CD4-positive, alpha-beta T cell treated with Interleukin-17A for 1 hour (primary cell): ENCODE data around the gene FHIT.
A peak's percentile ranks its signal among the peaks of the same experiment; 100 is the strongest.

Experiments
- DNase-seq: peaks from one replicate; pipeline ENCODE4 v3.0.0-alpha.2; 2020

FHIT gene

DNA sequence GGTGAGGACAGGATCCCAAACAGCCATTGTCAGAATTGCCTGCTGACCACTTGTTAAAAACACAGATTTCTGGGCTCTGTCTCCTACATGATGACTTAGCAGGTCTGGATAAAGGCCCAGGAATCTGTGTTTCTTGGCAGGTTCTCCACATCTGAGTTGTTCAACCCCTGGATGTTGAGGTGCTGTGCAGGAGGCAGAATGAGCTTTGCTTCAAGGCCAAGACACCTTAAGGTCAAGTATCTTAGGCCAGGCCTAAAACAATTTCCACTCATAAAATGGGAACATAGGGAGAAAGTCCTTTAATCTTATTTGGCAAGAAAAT lies 1522.7 kb downstream of the FHIT start:
- DNase-seq: no peak

DNA sequence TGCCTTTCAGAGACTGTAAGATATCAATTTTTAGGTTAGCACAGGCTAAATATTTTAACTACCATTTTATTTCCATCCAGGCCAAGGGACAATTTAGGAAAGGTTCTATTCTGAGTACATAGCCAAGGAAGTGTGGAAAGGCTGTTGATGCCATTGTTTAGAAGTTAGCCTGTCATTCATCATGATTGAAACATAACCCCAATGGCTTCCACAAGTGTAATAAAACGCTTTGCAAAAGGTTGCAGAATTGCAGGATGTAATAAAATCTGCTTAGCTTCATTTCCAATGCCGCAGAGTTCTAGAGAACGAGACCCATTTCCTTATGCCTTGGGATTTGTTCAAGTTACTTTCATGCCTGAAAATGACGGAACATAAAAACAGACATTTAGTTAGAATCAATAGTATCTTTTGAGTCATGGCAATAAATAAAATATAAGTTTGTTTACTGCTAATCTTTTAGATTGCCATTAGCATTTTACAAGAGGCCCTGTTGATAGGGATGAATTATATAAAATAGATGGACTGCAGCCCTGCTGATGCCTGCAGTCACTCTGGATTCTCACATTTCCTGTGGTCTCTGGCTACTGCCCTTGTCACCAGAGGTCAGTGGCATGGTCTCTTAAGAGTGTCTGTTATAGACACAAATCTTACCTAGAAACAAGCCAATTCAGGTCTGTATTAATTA lies 1523.2 kb downstream of the FHIT start:
- DNase-seq: no peak

DNA sequence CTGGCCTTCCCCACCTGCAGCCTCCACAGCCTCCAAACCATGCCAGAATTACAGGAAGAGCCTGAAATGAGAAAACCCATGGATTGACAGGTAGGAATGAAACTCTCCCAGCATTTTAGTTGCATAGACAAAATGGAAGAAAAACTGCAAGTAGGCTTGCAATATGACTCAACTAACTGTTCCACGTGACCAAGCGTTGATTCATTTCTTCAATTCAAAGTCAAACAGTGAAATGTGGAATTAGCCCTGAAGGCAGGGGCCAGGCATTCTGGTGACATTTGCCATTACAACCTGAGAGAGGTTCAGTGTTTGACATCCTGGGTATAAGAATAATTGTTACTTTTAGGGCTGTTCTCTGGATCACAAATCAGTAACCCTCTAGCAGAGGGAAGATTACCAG lies 1525.0 kb downstream of the FHIT start:
- no peak for DNase-seq

DNA sequence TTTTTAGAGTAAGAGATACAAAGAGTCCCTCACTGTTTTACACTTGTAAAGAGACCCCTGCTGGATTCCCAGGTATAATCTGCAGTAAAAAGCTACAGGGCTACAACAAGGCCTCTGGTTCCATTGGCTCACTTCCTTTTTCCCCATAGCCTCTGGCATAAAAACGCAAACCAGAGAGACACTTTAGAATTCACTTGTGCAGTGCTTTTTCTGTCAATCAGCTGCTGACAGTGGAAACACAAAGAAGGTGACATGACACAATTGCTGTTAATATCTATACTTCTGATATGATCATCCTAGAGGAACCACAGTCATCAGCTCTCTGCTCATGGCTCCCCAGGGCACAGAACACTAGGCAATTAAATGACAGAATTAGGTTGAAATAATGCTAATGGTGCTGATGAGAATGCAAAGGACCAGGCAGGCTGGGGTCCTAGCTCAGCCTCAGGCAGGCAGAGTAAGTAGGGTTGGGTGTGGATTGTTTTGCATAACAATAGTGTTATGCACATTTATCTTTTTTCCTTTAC lies 1533.5 kb downstream of the FHIT start:
- no peak for DNase-seq

DNA sequence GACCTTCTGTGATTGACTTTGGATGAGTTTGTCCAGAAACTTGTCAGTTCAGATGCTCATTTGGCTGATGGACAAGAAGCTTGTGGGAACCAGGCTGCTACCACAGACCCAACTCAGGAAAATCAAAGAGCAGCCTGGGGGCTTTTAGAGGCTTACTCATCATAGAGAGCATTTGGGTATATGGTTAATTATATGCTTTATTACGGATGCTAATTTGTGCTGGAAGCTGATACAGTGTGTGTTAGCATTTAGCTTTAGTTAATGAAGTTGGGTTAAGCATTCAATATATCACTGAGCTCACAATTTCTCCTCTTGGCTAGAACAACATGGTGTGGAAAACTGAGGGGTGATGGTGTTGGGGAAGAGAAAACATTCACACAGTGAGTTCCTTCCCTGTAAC lies 1537.2 kb downstream of the FHIT start:
- no peak for DNase-seq

DNA sequence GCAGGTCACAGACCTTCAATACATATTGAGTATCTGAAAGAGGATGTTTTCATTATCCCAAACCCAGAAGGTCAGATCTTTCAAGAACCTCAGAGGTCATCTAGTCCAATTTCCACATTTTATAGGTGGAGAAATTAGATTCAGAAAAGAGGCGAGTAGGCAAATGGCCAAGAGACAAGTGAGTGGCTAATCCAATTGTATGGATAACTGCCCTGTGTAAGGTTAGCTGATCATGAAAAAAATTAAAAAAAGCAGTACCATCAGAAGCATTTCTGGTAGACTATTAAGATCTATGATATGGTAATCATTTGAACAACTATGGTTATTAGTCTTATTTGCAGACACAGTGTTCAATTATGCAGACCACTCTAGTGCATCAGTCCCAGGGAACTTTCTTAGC lies 1540.7 kb downstream of the FHIT start:
- no peak for DNase-seq

DNA sequence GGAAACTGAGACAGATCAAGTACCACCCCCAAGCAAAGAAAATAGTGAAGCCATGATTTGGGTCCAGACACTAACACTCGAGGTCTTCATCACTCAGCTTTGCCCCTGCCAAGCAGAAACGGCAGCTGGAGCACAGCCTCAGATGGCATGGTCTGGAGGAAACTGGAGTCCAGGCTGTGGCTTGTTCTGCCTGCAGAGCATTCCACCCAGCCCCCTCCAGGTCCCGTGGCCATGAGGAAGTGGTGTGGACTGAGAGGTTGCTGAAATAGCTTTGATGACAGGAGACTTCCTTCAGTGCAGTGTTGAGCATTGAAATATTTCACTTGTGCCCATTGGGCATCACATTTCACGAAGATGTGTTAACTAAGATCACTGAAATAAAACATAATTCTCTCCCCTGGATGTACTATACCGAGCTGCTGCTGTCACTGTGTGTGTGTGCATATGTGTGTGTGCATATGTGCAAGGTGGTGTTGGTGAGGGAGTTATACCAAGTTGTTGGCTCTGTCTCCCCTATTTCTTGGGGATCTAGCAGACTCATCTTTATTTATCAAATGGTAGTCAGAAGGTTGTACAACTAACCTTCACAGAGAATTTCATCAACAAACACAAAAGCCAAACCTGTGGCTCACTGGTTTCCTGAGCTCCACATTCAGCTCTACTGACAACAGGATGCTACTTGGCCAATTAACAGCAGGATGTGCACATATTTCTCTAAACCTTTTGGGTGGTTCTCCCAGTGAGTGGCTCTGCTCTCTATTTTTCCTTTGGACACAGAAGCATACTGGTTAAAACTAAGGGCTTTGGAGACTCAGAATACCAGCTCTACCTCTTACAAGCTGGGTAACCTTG lies 1541.3 kb downstream of the FHIT start:
- peak; percentile 9 for DNase-seq

DNA sequence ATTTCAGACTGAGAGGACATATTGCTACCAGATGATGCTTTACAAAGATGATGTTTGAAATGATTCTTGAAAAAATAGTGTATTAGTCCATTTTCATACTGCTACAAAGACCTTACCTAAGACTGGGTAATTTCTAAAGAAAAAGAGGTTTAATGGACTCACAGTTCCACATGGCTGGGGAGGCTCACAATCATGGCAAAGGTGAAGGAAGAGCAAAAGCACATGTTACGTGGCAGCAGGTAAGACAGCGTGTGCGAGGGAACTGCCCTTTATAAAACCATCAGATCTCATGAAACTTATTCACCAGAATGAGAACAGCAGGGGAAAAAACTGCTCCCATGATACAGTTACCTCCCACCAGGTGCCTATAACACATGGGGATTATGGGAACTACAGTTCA lies 1543.0 kb downstream of the FHIT start:
- DNase-seq: no peak

DNA sequence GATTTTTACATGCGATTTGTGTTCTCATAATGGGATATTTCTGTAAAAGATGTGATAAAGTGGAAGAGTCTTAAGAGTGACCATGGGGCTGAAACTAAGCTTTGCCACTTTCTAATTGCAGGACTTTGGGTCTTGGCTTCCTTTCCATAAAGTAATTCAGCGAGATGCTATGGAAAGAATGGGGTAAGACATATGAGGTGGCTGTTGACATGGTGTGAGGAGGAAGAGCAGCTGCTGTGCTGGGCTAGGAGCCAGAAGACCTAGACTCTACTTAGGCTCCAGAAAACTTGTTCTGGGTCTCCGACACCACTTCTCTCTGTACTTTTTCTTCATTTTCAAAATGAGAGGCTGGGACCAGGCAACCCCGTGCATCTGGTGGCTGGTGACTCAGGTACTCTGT lies 1547.0 kb downstream of the FHIT start:
- DNase-seq: no peak

DNA sequence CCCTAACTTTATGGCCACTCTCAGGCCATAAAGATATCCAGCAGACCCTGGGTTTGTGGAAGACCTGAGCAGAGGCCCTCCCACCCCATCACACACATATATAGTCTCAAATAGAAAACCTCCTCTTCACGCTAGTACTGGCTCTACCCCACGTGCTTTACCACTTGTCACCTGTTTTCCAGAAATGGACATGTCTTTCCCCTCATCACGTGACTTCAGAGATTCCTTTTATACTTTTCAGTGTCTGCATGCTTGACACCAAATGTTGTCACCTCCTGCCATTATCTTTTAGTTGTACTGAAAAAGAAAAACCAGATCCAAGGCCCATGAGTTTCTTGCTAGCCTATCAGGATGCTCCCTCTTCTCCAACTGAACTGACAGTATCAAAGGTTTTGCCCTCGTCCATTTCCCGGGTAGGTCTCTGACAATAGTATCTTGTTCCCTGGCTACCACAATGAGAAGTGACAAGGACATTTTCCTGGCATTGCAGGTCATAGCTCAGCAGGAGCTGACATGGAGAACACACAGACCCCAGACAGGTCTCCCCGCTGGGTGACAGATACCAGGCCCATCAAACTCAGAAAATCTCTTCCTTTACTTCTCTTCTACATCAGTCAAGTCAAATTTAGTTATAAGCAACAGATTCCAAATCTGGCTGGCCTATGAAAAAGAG lies 1551.5 kb downstream of the FHIT start:
- no peak for DNase-seq
